D721Med (cell line): ENCODE results near the gene AP3B1.

ENCODE experiments used
- DNase-seq: peaks from one replicate; pipeline ENCODE4 v3.0.0; 2011; ENCODE audit warnings: low spot score; ENCODE audit not compliant: insufficient read length
- FAIRE-seq: peaks from 2 replicates; lab custom pipeline; 2011; peaks lifted over from hg19 to GRCh38; lab: Jason Lieb, UNC
- CTCF ChIP-seq: IDR thresholded peaks from 2 replicates; pipeline ENCODE4 v1.5.1; 2012; ENCODE audit warnings: mild to moderate bottlenecking, control low read depth; ENCODE audit not compliant: insufficient read depth; ENCODE audit errors: missing control alignments

Gene AP3B1

GRCh38 chr5:78109891-78110324 is 184.6 kb downstream of the AP3B1 start:
- DNase-seq (no peak), FAIRE-seq (no peak)
- no peak for TF ChIP-seq CTCF

GRCh38 chr5:78108564-78108963 is 185.9 kb downstream of the AP3B1 start:
- TF ChIP-seq CTCF: no peak
- DNase-seq (no peak), FAIRE-seq (no peak)

GRCh38 chr5:78103232-78103918 is 191.1 kb downstream of the AP3B1 start:
- TF ChIP-seq CTCF: no peak
- no peak for FAIRE-seq

GRCh38 chr5:78102500-78102899 is 192.0 kb downstream of the AP3B1 start:
- no peak for FAIRE-seq
- no peak for DNase-seq
- TF ChIP-seq CTCF: no peak

More at GRCh38 chr5:78103232-78103918, 191.1 kb downstream of the AP3B1 start:
- DNase-seq: no peak

- TF ChIP-seq CTCF: no peak
- FAIRE-seq (no peak), DNase-seq (no peak)
Observed at GRCh38 chr5:78095125-78095524, 199.4 kb downstream of the AP3B1 start.

GRCh38 chr5:78090002-78090401 is 204.5 kb downstream of the AP3B1 start:
- TF ChIP-seq CTCF: no peak
- FAIRE-seq (no peak), DNase-seq (no peak)

GRCh38 chr5:78078858-78079257 is 215.6 kb downstream of the AP3B1 start:
- TF ChIP-seq CTCF: no peak
- DNase-seq (no peak), FAIRE-seq (no peak)
